Ovary (tissue), 3 donors: ENCODE data around the gene TUBA1C.

ENCODE experiments used
- EP300 ChIP-seq: sonication (generic); formaldehyde crosslinking; IDR thresholded peaks from one replicate; pipeline ENCODE4 v1.6.1; 2017; ENCODE audit warnings: antibody characterized with exemption
- POLR2A ChIP-seq: fragments of 450-650 bp; IDR thresholded peaks from one replicate; pipeline ENCODE4 v1.6.1; 2017; ENCODE audit warnings: antibody characterized with exemption, mild to moderate bottlenecking, moderate library complexity
- TF ChIP-seq, protein P1 (sequence below), 3 donors: fragments of 450-650 bp in 2 of 3; fragments of 200-600 bp in 1 of 3; IDR thresholded peaks; one replicate each; pipeline versions ENCODE4 v1.5.1 to v1.8.0; 2016 to 2022; ENCODE audit warnings: antibody characterized with exemption in 3 of 3, mild to moderate bottlenecking in 1 of 3
- donor health status: DM: no; HTN: no; CAD: no.

DNA sequence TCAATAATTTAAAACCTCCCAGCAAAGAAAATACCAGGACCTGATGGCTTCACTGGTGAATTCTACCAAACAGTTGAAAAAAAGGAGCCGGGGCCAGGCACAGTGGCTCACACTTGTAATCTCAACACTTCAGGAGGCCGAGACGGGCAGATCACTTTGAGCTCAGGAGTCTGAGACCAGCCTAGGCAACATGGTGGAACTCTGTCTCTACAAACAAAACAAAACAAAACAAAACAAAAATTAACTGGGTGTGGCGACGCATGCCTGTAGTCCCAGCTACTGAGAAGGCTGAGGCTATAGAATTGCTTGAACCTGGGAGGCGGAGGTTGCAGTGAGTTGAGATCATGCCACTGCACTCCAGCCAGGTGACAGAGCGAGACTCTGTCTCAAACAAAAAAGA lies 44.5 kb downstream of the TUBA1C start:
- TF ChIP-seq, protein P1, sequence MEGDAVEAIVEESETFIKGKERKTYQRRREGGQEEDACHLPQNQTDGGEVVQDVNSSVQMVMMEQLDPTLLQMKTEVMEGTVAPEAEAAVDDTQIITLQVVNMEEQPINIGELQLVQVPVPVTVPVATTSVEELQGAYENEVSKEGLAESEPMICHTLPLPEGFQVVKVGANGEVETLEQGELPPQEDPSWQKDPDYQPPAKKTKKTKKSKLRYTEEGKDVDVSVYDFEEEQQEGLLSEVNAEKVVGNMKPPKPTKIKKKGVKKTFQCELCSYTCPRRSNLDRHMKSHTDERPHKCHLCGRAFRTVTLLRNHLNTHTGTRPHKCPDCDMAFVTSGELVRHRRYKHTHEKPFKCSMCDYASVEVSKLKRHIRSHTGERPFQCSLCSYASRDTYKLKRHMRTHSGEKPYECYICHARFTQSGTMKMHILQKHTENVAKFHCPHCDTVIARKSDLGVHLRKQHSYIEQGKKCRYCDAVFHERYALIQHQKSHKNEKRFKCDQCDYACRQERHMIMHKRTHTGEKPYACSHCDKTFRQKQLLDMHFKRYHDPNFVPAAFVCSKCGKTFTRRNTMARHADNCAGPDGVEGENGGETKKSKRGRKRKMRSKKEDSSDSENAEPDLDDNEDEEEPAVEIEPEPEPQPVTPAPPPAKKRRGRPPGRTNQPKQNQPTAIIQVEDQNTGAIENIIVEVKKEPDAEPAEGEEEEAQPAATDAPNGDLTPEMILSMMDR (IDR thresholded peaks at IDR 0.05), result no peak
- TF ChIP-seq POLR2A, result no peak
- TF ChIP-seq EP300, result no peak
